HepG2 (cell line): ENCODE data around the gene HERC4. TPM values are rescaled to one million over a fixed set of nuclear protein-coding genes. Genes with fewer than 3 reads are reported as not detected.

ENCODE experiments used
- CENPX ChIP-seq: sonication (generic); formaldehyde crosslinking; IDR thresholded peaks from 2 replicates; pipeline ENCODE4 v1.9.0; 2021; ENCODE audit warnings: mild to moderate bottlenecking, missing genetic modification reagents, moderate library complexity
- FOXC1 ChIP-seq: sonication (generic); formaldehyde crosslinking; IDR thresholded peaks from 2 replicates; pipeline ENCODE4 v1.8.0; 2022; ENCODE audit warnings: mild to moderate bottlenecking, missing genetic modification reagents, borderline replicate concordance
- HHEX ChIP-seq: IDR thresholded peaks from 2 replicates; pipeline ENCODE4 v1.6.1; 2016; ENCODE audit warnings: control low read depth
- KLF6 ChIP-seq: IDR thresholded peaks from 2 replicates; pipeline ENCODE4 v1.8.0; 2016; ENCODE audit warnings: missing biosample characterization, missing genetic modification reagents
- NBN ChIP-seq: fragments of 450-650 bp; conservative IDR thresholded peaks from 2 replicates; pipeline ENCODE4 v1.6.1; 2017
- PAX8 ChIP-seq: sonication (generic); formaldehyde crosslinking; IDR thresholded peaks from 2 replicates; pipeline ENCODE4 v1.8.0; 2022; ENCODE audit warnings: mild to moderate bottlenecking, missing genetic modification reagents, borderline replicate concordance
- PHF5A ChIP-seq: IDR thresholded peaks from one replicate; pipeline ENCODE4 v1.6.1; 2018; ENCODE audit warnings: low read depth, missing genetic modification reagents; ENCODE audit not compliant: unreplicated experiment
- POLR2AphosphoS5 ChIP-seq: IDR thresholded peaks from 2 replicates; pipeline ENCODE4 v1.6.1; 2012; ENCODE audit warnings: low read depth, low read length
- TCF7L2 ChIP-seq: IDR thresholded peaks from 2 replicates; pipeline ENCODE4 v1.6.1; 2011; ENCODE audit warnings: mild to moderate bottlenecking, low read depth, low read length, moderate library complexity
- ZNF326 ChIP-seq: sonication (generic); formaldehyde crosslinking; IDR thresholded peaks from 2 replicates; pipeline ENCODE4 v1.4.0; 2020; ENCODE audit warnings: missing genetic modification reagents, borderline replicate concordance
- ZNF432 ChIP-seq: sonication (generic); formaldehyde crosslinking; IDR thresholded peaks from 2 replicates; pipeline ENCODE4 v1.5.0; 2020; ENCODE audit warnings: missing genetic modification reagents, mild to moderate bottlenecking, borderline replicate concordance
- ZZZ3 ChIP-seq: sonication (generic); formaldehyde crosslinking; IDR thresholded peaks from 2 replicates; pipeline ENCODE4 v1.4.0; 2020; ENCODE audit warnings: missing genetic modification reagents, mild to moderate bottlenecking, borderline replicate concordance
- polyA plus RNA-seq, 8 experiments: library from polyadenylated mRNA; depleted of rRNA in 3 of 8; stranded (reverse) in 7 of 8; unstranded in 1 of 8; fragments of >200 nt; fragmentation: Illumina TruSeq in 4 of 8; extraction: Trizol in 4 of 8; gene quantifications; 2 replicates each; pipeline versions ENCODE4 v1.2.1 to v1.2.3, GENCODE V29; 2011 to 2016; ENCODE audit warnings: low read depth in 4 of 8, missing spikeins in 1 of 8, mixed read lengths in 1 of 8; ENCODE audit not compliant: insufficient read depth in 1 of 8
- total RNA-seq, 5 experiments: library from RNA; depleted of rRNA; stranded (reverse); fragments of >200 nt; fragmentation: Illumina TruSeq; extraction: Trizol; gene quantifications; 2 replicates each; pipeline ENCODE4 v1.2.3, GENCODE V29; 2016; ENCODE audit warnings: low read depth in 1 of 5
- TF ChIP-seq, protein P1 (sequence below): sonication (generic); formaldehyde crosslinking; conservative IDR thresholded peaks from 2 replicates; pipeline ENCODE4 v1.4.0; 2020; ENCODE audit warnings: missing genetic modification reagents
- TF ChIP-seq, protein P2 (sequence below): sonication (generic); formaldehyde crosslinking; IDR thresholded peaks from 2 replicates; pipeline ENCODE4 v1.8.0; 2022; ENCODE audit warnings: mild to moderate bottlenecking, missing genetic modification reagents, moderate library complexity
- TF ChIP-seq, protein P3 (sequence below): sonication (generic); formaldehyde crosslinking; conservative IDR thresholded peaks from 2 replicates; pipeline ENCODE4 v1.8.0; 2022; ENCODE audit warnings: mild to moderate bottlenecking, moderate library complexity, missing genetic modification reagents
- TF ChIP-seq, protein P4 (sequence below): sonication (generic); formaldehyde crosslinking; IDR thresholded peaks from 2 replicates; pipeline ENCODE4; 2020; ENCODE audit warnings: missing genetic modification reagents, mild to moderate bottlenecking, borderline replicate concordance
- TF ChIP-seq, protein P5 (sequence below): sonication (generic); formaldehyde crosslinking; IDR thresholded peaks from 2 replicates; pipeline ENCODE4 v1.8.0; 2022; ENCODE audit warnings: mild to moderate bottlenecking, missing genetic modification reagents; ENCODE audit not compliant: insufficient replicate concordance
- TF ChIP-seq, protein P6 (sequence below): sonication (generic); formaldehyde crosslinking; IDR thresholded peaks from 2 replicates; pipeline ENCODE4 v1.8.1; 2022; ENCODE audit warnings: low read depth, mild to moderate bottlenecking, missing genetic modification reagents

Gene HERC4
- total and polyA plus RNA-seq, 2 of the 13 experiments (the other 11 are each of a cell fraction or from before 2014, with no cell fraction given), result 9.8 to 20.2 TPM

DNA sequence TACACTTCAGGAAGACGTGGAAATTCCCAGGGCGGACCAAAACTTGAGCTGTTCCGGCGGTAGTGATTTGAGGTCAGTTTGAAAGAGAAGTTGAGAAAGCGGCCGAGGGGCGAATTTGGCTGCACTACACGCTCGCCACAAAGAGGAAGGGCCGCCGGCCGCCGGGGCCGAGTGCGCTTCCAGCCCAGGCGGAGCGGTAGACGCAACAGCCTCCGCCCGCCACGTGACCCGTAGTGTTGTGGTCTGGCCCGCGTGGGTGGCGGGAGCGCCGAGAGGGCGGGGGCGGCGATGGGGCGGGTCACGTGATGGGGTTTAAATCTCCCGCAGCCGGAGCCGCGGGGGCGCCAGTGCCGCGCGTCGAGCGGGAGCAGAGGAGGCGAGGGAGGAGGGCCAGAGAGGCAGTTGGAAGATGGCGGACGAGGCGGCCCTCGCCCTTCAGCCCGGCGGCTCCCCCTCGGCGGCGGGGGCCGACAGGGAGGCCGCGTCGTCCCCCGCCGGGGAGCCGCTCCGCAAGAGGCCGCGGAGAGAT, 190.7 kb downstream of the HERC4 start, which contains the start of gene SIRT1 (continued):
- TF ChIP-seq, protein P1, sequence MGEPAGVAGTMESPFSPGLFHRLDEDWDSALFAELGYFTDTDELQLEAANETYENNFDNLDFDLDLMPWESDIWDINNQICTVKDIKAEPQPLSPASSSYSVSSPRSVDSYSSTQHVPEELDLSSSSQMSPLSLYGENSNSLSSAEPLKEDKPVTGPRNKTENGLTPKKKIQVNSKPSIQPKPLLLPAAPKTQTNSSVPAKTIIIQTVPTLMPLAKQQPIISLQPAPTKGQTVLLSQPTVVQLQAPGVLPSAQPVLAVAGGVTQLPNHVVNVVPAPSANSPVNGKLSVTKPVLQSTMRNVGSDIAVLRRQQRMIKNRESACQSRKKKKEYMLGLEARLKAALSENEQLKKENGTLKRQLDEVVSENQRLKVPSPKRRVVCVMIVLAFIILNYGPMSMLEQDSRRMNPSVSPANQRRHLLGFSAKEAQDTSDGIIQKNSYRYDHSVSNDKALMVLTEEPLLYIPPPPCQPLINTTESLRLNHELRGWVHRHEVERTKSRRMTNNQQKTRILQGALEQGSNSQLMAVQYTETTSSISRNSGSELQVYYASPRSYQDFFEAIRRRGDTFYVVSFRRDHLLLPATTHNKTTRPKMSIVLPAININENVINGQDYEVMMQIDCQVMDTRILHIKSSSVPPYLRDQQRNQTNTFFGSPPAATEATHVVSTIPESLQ, result no peak
- TF ChIP-seq TCF7L2 (no peak), POLR2AphosphoS5 (peak; percentile 89), HHEX (CRISPR knock-in tag) (no peak), KLF6 (CRISPR knock-in tag) (peak; percentile 92), FOXC1 (no peak), PHF5A (CRISPR knock-in tag) (no peak), CENPX (CRISPR knock-in tag) (no peak), PAX8 (CRISPR knock-in tag) (no peak), ZNF326 (CRISPR knock-in tag) (no peak), ZZZ3 (CRISPR knock-in tag) (no peak), ZNF432 (CRISPR knock-in tag) (no peak), NBN (no peak)
- TF ChIP-seq, protein P2, sequence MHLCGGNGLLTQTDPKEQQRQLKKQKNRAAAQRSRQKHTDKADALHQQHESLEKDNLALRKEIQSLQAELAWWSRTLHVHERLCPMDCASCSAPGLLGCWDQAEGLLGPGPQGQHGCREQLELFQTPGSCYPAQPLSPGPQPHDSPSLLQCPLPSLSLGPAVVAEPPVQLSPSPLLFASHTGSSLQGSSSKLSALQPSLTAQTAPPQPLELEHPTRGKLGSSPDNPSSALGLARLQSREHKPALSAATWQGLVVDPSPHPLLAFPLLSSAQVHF, result peak; percentile 90
- TF ChIP-seq, protein P3, sequence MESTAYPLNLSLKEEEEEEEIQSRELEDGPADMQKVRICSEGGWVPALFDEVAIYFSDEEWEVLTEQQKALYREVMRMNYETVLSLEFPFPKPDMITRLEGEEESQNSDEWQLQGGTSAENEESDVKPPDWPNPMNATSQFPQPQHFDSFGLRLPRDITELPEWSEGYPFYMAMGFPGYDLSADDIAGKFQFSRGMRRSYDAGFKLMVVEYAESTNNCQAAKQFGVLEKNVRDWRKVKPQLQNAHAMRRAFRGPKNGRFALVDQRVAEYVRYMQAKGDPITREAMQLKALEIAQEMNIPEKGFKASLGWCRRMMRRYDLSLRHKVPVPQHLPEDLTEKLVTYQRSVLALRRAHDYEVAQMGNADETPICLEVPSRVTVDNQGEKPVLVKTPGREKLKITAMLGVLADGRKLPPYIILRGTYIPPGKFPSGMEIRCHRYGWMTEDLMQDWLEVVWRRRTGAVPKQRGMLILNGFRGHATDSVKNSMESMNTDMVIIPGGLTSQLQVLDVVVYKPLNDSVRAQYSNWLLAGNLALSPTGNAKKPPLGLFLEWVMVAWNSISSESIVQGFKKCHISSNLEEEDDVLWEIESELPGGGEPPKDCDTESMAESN (CRISPR knock-in tag), result peak; percentile 87
- TF ChIP-seq, protein P4, sequence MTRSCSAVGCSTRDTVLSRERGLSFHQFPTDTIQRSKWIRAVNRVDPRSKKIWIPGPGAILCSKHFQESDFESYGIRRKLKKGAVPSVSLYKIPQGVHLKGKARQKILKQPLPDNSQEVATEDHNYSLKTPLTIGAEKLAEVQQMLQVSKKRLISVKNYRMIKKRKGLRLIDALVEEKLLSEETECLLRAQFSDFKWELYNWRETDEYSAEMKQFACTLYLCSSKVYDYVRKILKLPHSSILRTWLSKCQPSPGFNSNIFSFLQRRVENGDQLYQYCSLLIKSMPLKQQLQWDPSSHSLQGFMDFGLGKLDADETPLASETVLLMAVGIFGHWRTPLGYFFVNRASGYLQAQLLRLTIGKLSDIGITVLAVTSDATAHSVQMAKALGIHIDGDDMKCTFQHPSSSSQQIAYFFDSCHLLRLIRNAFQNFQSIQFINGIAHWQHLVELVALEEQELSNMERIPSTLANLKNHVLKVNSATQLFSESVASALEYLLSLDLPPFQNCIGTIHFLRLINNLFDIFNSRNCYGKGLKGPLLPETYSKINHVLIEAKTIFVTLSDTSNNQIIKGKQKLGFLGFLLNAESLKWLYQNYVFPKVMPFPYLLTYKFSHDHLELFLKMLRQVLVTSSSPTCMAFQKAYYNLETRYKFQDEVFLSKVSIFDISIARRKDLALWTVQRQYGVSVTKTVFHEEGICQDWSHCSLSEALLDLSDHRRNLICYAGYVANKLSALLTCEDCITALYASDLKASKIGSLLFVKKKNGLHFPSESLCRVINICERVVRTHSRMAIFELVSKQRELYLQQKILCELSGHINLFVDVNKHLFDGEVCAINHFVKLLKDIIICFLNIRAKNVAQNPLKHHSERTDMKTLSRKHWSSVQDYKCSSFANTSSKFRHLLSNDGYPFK (CRISPR knock-in tag), result peak; percentile 78; the same call in 1 of the 2 replicates
- TF ChIP-seq, protein P5, sequence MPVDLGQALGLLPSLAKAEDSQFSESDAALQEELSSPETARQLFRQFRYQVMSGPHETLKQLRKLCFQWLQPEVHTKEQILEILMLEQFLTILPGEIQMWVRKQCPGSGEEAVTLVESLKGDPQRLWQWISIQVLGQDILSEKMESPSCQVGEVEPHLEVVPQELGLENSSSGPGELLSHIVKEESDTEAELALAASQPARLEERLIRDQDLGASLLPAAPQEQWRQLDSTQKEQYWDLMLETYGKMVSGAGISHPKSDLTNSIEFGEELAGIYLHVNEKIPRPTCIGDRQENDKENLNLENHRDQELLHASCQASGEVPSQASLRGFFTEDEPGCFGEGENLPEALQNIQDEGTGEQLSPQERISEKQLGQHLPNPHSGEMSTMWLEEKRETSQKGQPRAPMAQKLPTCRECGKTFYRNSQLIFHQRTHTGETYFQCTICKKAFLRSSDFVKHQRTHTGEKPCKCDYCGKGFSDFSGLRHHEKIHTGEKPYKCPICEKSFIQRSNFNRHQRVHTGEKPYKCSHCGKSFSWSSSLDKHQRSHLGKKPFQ (CRISPR knock-in tag), result peak; percentile 55
- TF ChIP-seq, protein P6, sequence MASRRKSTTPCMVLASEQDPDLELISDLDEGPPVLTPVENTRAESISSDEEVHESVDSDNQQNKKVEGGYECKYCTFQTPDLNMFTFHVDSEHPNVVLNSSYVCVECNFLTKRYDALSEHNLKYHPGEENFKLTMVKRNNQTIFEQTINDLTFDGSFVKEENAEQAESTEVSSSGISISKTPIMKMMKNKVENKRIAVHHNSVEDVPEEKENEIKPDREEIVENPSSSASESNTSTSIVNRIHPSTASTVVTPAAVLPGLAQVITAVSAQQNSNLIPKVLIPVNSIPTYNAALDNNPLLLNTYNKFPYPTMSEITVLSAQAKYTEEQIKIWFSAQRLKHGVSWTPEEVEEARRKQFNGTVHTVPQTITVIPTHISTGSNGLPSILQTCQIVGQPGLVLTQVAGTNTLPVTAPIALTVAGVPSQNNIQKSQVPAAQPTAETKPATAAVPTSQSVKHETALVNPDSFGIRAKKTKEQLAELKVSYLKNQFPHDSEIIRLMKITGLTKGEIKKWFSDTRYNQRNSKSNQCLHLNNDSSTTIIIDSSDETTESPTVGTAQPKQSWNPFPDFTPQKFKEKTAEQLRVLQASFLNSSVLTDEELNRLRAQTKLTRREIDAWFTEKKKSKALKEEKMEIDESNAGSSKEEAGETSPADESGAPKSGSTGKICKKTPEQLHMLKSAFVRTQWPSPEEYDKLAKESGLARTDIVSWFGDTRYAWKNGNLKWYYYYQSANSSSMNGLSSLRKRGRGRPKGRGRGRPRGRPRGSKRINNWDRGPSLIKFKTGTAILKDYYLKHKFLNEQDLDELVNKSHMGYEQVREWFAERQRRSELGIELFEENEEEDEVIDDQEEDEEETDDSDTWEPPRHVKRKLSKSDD, result peak; percentile 85
